OCI-LY1 (cell line): ENCODE results near the gene NKX2-3.

Experiments
- H2AFZ ChIP-seq: fragments of 200-600 bp; sonication (generic), shearing (Covaris generic); 2 replicates; pipeline ENCODE4 v1.6.0; 2014; ENCODE audit warnings: antibody characterized with exemption, mild to moderate bottlenecking, low read length
- H3F3A ChIP-seq: fragments of 200-600 bp; sonication (generic), shearing (Covaris generic); 2 replicates; pipeline ENCODE4 v1.6.0; 2014; ENCODE audit warnings: mild to moderate bottlenecking, antibody characterized with exemption, low read length, moderate library complexity; ENCODE audit not compliant: insufficient read depth
- H3K27ac ChIP-seq: fragments of 200-600 bp; sonication (generic); 2 replicates; pipeline ENCODE4 v1.5.1; 2014; ENCODE audit warnings: low read length, mixed run types, mild to moderate bottlenecking, low read depth; ENCODE audit not compliant: poor library complexity, severe bottlenecking
- H3K27me3 ChIP-seq: fragments of 200-600 bp; sonication (generic); 2 replicates; pipeline ENCODE4 v1.6.0; 2014; ENCODE audit warnings: antibody characterized with exemption, mild to moderate bottlenecking, low read length, moderate library complexity; ENCODE audit not compliant: insufficient read depth
- H3K36me3 ChIP-seq: fragments of 200-600 bp; sonication (generic); 2 replicates; pipeline ENCODE4 v1.6.1; 2014; ENCODE audit warnings: mild to moderate bottlenecking, antibody characterized with exemption, low read length, moderate library complexity, mixed read lengths; ENCODE audit not compliant: insufficient read depth
- H3K4me1 ChIP-seq: fragments of 200-600 bp; sonication (generic); 2 replicates; pipeline ENCODE4 v1.5.1; 2014; ENCODE audit warnings: mild to moderate bottlenecking, low read length, moderate library complexity; ENCODE audit not compliant: insufficient read depth, severe bottlenecking
- H3K4me2 ChIP-seq: fragments of 200-600 bp; sonication (generic), shearing (Covaris generic); 2 replicates; pipeline ENCODE4 v1.6.1; 2014; ENCODE audit warnings: low read length
- H3K4me3 ChIP-seq: fragments of 200-600 bp; sonication (generic); 2 replicates; pipeline ENCODE4 v1.5.1; 2014; ENCODE audit warnings: low read length, low read depth, mild to moderate bottlenecking, mixed read lengths; ENCODE audit not compliant: poor library complexity, severe bottlenecking
- H3K79me2 ChIP-seq: fragments of 200-600 bp; shearing (Covaris generic); 2 replicates; pipeline ENCODE4 v1.6.1; 2016; ENCODE audit warnings: mixed run types, low read length, mixed read lengths; ENCODE audit not compliant: insufficient read depth
- H3K9ac ChIP-seq: fragments of 200-600 bp; sonication (generic), shearing (Covaris generic); 2 replicates; pipeline ENCODE4 v1.6.1; 2014; ENCODE audit warnings: mild to moderate bottlenecking, low read length, mixed read lengths
- H3K9me2 ChIP-seq: fragments of 200-600 bp; sonication (generic), shearing (Covaris generic); 2 replicates; pipeline ENCODE4 v1.6.1; 2014; ENCODE audit warnings: low read depth, mild to moderate bottlenecking, low read length, mixed read lengths
- H3K9me3 ChIP-seq: fragments of 200-600 bp; shearing (Covaris generic); 2 replicates; pipeline ENCODE4 v1.6.1; 2014; ENCODE audit warnings: low read length, mixed read lengths
- H4K20me1 ChIP-seq: fragments of 200-600 bp; sonication (generic), shearing (Covaris generic); 2 replicates; pipeline ENCODE4 v1.6.0; 2016; ENCODE audit warnings: mild to moderate bottlenecking, low read length; ENCODE audit not compliant: insufficient read depth
- EZH2 ChIP-seq: fragments of 200-600 bp; sonication (generic), shearing (Covaris generic); IDR thresholded peaks from 2 replicates; pipeline ENCODE4 v1.8.0; 2017; ENCODE audit warnings: borderline replicate concordance, mixed run types, mild to moderate bottlenecking, antibody characterized with exemption, low read length, moderate library complexity, mixed read lengths
- TF ChIP-seq, protein P1 (sequence below): fragments of 200-600 bp; sonication (generic), shearing (Covaris generic); IDR thresholded peaks from 2 replicates; pipeline ENCODE4 v1.5.1; 2017; ENCODE audit warnings: mild to moderate bottlenecking, antibody characterized with exemption, low read length, moderate library complexity, mixed read lengths

Gene NKX2-3

DNA sequence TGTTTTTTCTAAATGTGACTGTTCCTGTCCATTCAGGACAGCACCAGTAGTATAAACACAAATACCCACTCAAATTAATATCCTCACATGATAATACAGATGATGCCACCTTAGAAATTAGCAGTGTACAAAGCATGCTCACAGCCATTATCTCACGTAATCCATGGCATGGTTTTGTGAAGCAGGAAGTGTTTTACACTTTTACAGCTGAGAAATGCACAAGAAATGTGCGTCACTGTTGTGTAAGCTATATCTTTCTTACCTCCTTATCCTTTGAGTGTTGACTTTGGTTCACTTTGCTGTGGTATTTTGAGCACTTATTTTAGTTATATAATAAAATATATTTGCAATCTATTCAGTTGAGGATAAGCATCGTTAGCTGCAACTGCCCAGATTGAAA lies 31.6 kb downstream of the NKX2-3 start:
- TF ChIP-seq EZH2, result no peak
- TF ChIP-seq, protein P1, sequence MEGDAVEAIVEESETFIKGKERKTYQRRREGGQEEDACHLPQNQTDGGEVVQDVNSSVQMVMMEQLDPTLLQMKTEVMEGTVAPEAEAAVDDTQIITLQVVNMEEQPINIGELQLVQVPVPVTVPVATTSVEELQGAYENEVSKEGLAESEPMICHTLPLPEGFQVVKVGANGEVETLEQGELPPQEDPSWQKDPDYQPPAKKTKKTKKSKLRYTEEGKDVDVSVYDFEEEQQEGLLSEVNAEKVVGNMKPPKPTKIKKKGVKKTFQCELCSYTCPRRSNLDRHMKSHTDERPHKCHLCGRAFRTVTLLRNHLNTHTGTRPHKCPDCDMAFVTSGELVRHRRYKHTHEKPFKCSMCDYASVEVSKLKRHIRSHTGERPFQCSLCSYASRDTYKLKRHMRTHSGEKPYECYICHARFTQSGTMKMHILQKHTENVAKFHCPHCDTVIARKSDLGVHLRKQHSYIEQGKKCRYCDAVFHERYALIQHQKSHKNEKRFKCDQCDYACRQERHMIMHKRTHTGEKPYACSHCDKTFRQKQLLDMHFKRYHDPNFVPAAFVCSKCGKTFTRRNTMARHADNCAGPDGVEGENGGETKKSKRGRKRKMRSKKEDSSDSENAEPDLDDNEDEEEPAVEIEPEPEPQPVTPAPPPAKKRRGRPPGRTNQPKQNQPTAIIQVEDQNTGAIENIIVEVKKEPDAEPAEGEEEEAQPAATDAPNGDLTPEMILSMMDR, result no peak
- Histone ChIP-seq H3K9me2 (no peaks in the 10 kb centered on the region), H3K27me3 (no peaks in the 10 kb centered on the region), H3K27ac (no peak overlapping the region), H3K4me2 (no peak overlapping the region), H4K20me1 (no peaks in the 10 kb centered on the region), H3F3A (no peaks in the 10 kb centered on the region), H3K9me3 (no peaks in the 10 kb centered on the region), H2AFZ (no peak overlapping the region), H3K79me2 (no peaks in the 10 kb centered on the region), H3K4me3 (no peak overlapping the region), H3K4me1 (no peaks in the 10 kb centered on the region), H3K36me3 (no peaks in the 10 kb centered on the region), H3K9ac (no peak overlapping the region)

GRCh38 chr10:99565166-99565565 lies 32.4 kb downstream of the NKX2-3 start:
- Histone ChIP-seq H3K9me2 (no peaks in the 10 kb centered on the region), H2AFZ (no peak overlapping the region), H4K20me1 (no peaks in the 10 kb centered on the region), H3K9ac (no peak overlapping the region), H3K9me3 (no peaks in the 10 kb centered on the region), H3K4me3 (no peak overlapping the region), H3K27me3 (no peaks in the 10 kb centered on the region), H3K79me2 (no peaks in the 10 kb centered on the region), H3K4me2 (no peak overlapping the region), H3K27ac (no peak overlapping the region), H3K36me3 (no peaks in the 10 kb centered on the region), H3K4me1 (no peaks in the 10 kb centered on the region), H3F3A (no peaks in the 10 kb centered on the region)
- TF ChIP-seq, protein P1, result no peak
- TF ChIP-seq EZH2, result no peak

DNA sequence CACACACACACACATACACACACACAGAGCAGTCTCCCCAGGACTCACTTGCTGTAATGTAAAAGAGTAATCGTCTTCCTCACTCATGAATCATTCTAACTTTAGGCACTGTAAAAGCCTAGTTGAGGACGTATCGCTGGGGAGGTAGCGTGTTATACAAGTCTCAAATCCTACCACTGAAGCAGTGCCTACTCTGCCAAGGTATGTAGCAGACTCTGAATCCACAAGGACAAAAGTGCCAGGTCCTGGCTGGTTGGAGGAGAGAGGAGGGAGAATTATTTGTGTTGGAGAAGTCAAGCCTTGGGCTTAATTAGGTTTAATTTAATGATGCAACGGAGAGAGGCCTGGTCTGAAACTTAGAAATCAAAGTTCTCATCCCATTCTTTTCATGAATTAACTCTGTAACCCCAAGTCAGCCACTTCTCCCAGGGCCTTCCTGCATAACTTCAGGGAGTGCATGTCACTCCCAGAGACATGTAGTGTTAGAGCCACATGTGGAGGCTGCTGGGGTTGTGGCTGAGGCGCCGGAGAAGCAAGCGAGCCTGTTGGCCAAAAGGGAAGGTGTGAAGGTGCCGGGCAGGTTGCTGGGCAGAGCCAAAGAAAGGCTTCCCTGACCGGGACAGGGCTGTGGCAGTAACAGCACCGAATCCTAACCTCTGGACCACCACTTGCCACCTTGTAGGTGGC lies 36.7 kb downstream of the NKX2-3 start:
- no peak overlapping the region for H3K9ac ChIP-seq
- no peaks in the 10 kb centered on the region for H3K9me3 ChIP-seq
- H3K4me3 ChIP-seq, result no peak overlapping the region
- H3K36me3 ChIP-seq, result no peaks in the 10 kb centered on the region
- no peaks in the 10 kb centered on the region for H4K20me1 ChIP-seq
- H3K79me2 ChIP-seq, result no peaks in the 10 kb centered on the region
- H2AFZ ChIP-seq, result no peak overlapping the region
- H3K9me2 ChIP-seq, result no peaks in the 10 kb centered on the region
- no peak overlapping the region for H3K4me2 ChIP-seq
- no peak overlapping the region for H3K27ac ChIP-seq
- H3F3A ChIP-seq, result no peaks in the 10 kb centered on the region
- no peaks in the 10 kb centered on the region for H3K4me1 ChIP-seq
- TF ChIP-seq, protein P1, result no peak
- TF ChIP-seq EZH2, result no peak
- H3K27me3 ChIP-seq, result no peaks in the 10 kb centered on the region
